ENCODE results near the gene TYMP.

The TYMP gene

GRCh38 chr22:50507421-50507990 is 22.3 kb downstream of the TYMP start, which contains the start of gene LMF2:
LMF2 (minus strand) TSS chr22:50507702; CDS start chr22:50507675, 27 bp downstream.
- no peaks in the 10 kb centered on the region for H3K36me3 ChIP-seq (replicated peaks; ENCODE audit: insufficient read depth, low read length)
- DNase-seq, result no peak
- peak within 1 kb of the TSS; percentile 87 for H3K9ac ChIP-seq (ENCODE audit: low read length)
- H3K4me2 ChIP-seq (ENCODE audit: low read depth, low read length), result peak within 1 kb of the TSS; percentile 94
- no peaks in the 10 kb centered on the region for H3K9me3 ChIP-seq (replicated peaks; ENCODE audit: insufficient read depth, low read length)
- peaks cover 67% of the 10 kb centered on the region for H3K79me2 ChIP-seq (ENCODE audit: low read length)
- TF ChIP-seq CTCF (IDR thresholded peaks at IDR 0.05; ENCODE audit: low read length), result no peak
- TF ChIP-seq EZH2 (optimal IDR thresholded peaks at IDR 0.05; ENCODE audit: low read depth, low read length), result no peak
- TF ChIP-seq EZH2phosphoT487 (IDR thresholded peaks at IDR 0.05; ENCODE audit: low read length), result no peak
- H2AFZ ChIP-seq (ENCODE audit: low read length), result peak within 1 kb of the TSS; percentile 92
- peaks cover 6% of the 10 kb centered on the region for H3K4me1 ChIP-seq (ENCODE audit: low read length)
- H3K4me3 ChIP-seq (ENCODE audit: low read length), result peak within 1 kb of the TSS; percentile 89
- no peaks in the 10 kb centered on the region for H3F3A ChIP-seq (ENCODE audit: insufficient read depth, low read length)
- H4K20me1 ChIP-seq (ENCODE audit: insufficient read depth, low read length), result no peaks in the 10 kb centered on the region
- peak within 1 kb of the TSS; percentile 84 for H3K27ac ChIP-seq (ENCODE audit: low read length)
- no peaks in the 10 kb centered on the region for H3K9me2 ChIP-seq (replicated peaks; ENCODE audit: insufficient read depth, low read length)
- H3K27me3 ChIP-seq (replicated peaks; ENCODE audit: insufficient read depth, low read length), result no peaks in the 10 kb centered on the region

GRCh38 chr22:50506611-50507420 is 23.0 kb downstream of the TYMP start:
- no peaks in the 10 kb centered on the region for H4K20me1 ChIP-seq (ENCODE audit: insufficient read depth, low read length)
- H3K9ac ChIP-seq (ENCODE audit: low read length), result peak overlapping the region; percentile 87
- H3K4me3 ChIP-seq (ENCODE audit: low read length), result peak overlapping the region; percentile 89
- no peaks in the 10 kb centered on the region for H3F3A ChIP-seq (ENCODE audit: insufficient read depth, low read length)
- no peak for TF ChIP-seq CTCF (IDR thresholded peaks at IDR 0.05; ENCODE audit: low read length)
- no peak for TF ChIP-seq EZH2 (optimal IDR thresholded peaks at IDR 0.05; ENCODE audit: low read depth, low read length)
- no peak for TF ChIP-seq EZH2phosphoT487 (IDR thresholded peaks at IDR 0.05; ENCODE audit: low read length)
- no peaks in the 10 kb centered on the region for H3K27me3 ChIP-seq (replicated peaks; ENCODE audit: insufficient read depth, low read length)
- no peaks in the 10 kb centered on the region for H3K9me2 ChIP-seq (replicated peaks; ENCODE audit: insufficient read depth, low read length)
- peaks cover 60% of the 10 kb centered on the region for H3K79me2 ChIP-seq (ENCODE audit: low read length)
- peak overlapping the region; percentile 33; the same call in 1 of the 2 replicates for H3K27ac ChIP-seq (ENCODE audit: low read length)
- no peaks in the 10 kb centered on the region for H3K36me3 ChIP-seq (replicated peaks; ENCODE audit: insufficient read depth, low read length)
- H3K4me1 ChIP-seq (ENCODE audit: low read length), result peaks cover 6% of the 10 kb centered on the region
- no peak for DNase-seq
- peak overlapping the region; percentile 94 for H3K4me2 ChIP-seq (ENCODE audit: low read depth, low read length)
- peak overlapping the region; percentile 92 for H2AFZ ChIP-seq (ENCODE audit: low read length)
- H3K9me3 ChIP-seq (replicated peaks; ENCODE audit: insufficient read depth, low read length), result no peaks in the 10 kb centered on the region

DNA sequence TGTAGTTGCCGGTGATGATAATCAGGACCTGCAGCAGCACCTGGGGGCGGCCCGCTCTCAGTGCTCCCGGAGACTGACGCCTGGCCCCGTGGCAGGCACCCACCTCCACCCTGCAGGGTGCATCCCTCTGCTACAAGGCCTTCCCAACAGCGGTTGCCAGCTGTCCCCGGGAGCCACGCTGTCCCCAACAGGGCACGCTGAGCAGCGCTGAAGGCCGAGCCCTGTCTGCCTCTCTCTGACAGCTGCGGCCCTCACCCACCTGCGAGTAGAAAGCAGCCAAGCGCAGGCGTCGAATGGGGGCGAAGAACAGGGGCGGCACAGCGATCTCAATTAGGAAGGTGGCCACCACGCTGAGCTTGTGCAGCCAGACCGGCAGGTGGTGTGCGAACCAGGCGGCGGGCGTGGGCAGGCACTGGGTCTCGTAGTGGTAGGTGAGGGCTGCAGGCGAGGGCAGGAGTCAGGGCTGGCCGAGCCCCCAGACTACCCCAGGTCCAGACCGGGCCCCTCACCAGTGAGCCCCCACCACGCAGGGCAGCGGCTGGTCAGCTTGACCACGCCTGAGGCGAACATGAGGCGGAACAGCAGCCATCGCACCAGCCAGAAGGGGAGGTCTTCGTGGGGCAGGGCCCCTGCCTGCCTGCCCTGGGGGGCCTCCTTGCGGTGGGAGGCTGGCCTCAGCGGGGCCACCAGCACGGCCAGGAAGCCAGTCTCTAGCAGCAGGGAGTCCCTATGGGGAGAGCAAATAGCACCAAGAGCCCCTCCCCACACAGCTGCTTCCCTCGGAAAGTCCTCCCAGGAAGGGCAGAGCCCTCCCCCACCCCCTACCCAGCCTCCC is 23.8 kb downstream of the TYMP start:
- Histone ChIP-seq H3K9me2 (replicated peaks; ENCODE audit: insufficient read depth, low read length) (no peaks in the 10 kb centered on the region), H3K27me3 (replicated peaks; ENCODE audit: insufficient read depth, low read length) (no peaks in the 10 kb centered on the region), H3F3A (ENCODE audit: insufficient read depth, low read length) (no peaks in the 10 kb centered on the region), H2AFZ (ENCODE audit: low read length) (no peak overlapping the region), H3K36me3 (replicated peaks; ENCODE audit: insufficient read depth, low read length) (no peaks in the 10 kb centered on the region), H3K9ac (ENCODE audit: low read length) (peak overlapping the region; percentile 87; the same call in 1 of the 2 replicates), H3K9me3 (replicated peaks; ENCODE audit: insufficient read depth, low read length) (no peaks in the 10 kb centered on the region), H3K4me3 (ENCODE audit: low read length) (peak overlapping the region; percentile 89), H3K27ac (ENCODE audit: low read length) (no peak overlapping the region), H4K20me1 (ENCODE audit: insufficient read depth, low read length) (no peaks in the 10 kb centered on the region), H3K79me2 (ENCODE audit: low read length) (peaks cover 56% of the 10 kb centered on the region), H3K4me1 (ENCODE audit: low read length) (peaks cover 6% of the 10 kb centered on the region), H3K4me2 (ENCODE audit: low read depth, low read length) (peak overlapping the region; percentile 94)
- no peak for DNase-seq
- no peak for TF ChIP-seq CTCF (IDR thresholded peaks at IDR 0.05; ENCODE audit: low read length)
- no peak for TF ChIP-seq EZH2 (optimal IDR thresholded peaks at IDR 0.05; ENCODE audit: low read depth, low read length)
- TF ChIP-seq EZH2phosphoT487 (IDR thresholded peaks at IDR 0.05; ENCODE audit: low read length), result no peak
